GM12878 (cell line): ENCODE measurements around the gene SPINT2. TPM values are rescaled to one million over a fixed set of nuclear protein-coding genes. Genes with fewer than 3 reads are reported as not detected.
A peak's percentile ranks its signal among the peaks of the same experiment; 100 is the strongest.

Source experiments
- ATAC-seq: fragments of 200-7000 bp; cut with Tn5 transposase; 3 replicates; pipeline ENCODE4 v1.9.1; 2020; ENCODE audit warnings: mild to moderate bottlenecking, moderate library complexity
- BruUV-seq: library from RNA; stranded (reverse); fragments of 400-500 nt; replicated peaks from 2 replicates; lab custom pipeline; 2021; lab: Mats Ljungman, UMichigan
- CTCF ChIA-PET: fragments of 300-600 bp; sonication (Branson Sonifier 250); formaldehyde crosslinking; extraction: SDS; loops from one replicate; lab custom pipeline; 2021; ENCODE audit warnings: inconsistent platforms; lab: Yijun Ruan, JAX
- POLR2A ChIA-PET: fragments of 350-600 bp; formaldehyde crosslinking; extraction: SDS; loops from one replicate; lab custom pipeline; 2021; ENCODE audit warnings: inconsistent platforms; lab: Charles Lee
- RAD21 ChIA-PET: fragments of 300-600 bp; sonication (Branson Sonifier 250); formaldehyde crosslinking; loops from one replicate; lab custom pipeline; 2023; ENCODE audit warnings: antibody characterized with exemption; ENCODE audit not compliant: unreplicated experiment; lab: Charles Lee
- SMC1A ChIA-PET: fragments of 300-600 bp; sonication (Branson Sonifier 250); formaldehyde crosslinking; loops from one replicate; lab custom pipeline; 2023; ENCODE audit not compliant: unreplicated experiment, uncharacterized antibody; lab: Charles Lee
- DNase-seq: peaks from one replicate; pipeline ENCODE4 v3.0.0-alpha.2; 2011; ENCODE audit warnings: low read depth, low spot score
- FAIRE-seq: peaks from 3 replicates; lab custom pipeline; 2011; peaks lifted over from hg19 to GRCh38; lab: Jason Lieb, UNC
- H2AFZ ChIP-seq: 2 replicates; pipeline ENCODE4 v1.6.0; 2011; ENCODE audit warnings: low read depth, low read length, control low read depth; ENCODE audit not compliant: control insufficient read depth
- H3K27ac ChIP-seq: 2 replicates; pipeline ENCODE4 v1.5.1; 2011; ENCODE audit warnings: control low read depth; ENCODE audit not compliant: control insufficient read depth, insufficient read depth
- H3K27me3 ChIP-seq, 2 experiments: replicated peaks in 1 of 2; 2 replicates each; pipeline versions ENCODE4 v1.6.0 to v1.6.1; 2011; ENCODE audit warnings: low read length in 1 of 2; ENCODE audit not compliant: control insufficient read depth in 2 of 2, insufficient read depth in 2 of 2
- H3K36me3 ChIP-seq, 2 experiments: 2 replicates each; pipeline ENCODE4 v1.5.1; 2011; ENCODE audit warnings: low read length in 1 of 2; ENCODE audit not compliant: control insufficient read depth in 2 of 2, insufficient read depth in 2 of 2
- H3K4me1 ChIP-seq: 2 replicates; pipeline ENCODE4 v1.6.1; 2011; ENCODE audit warnings: mild to moderate bottlenecking, low read length, moderate library complexity, mixed read lengths; ENCODE audit not compliant: control insufficient read depth, insufficient read depth
- H3K4me2 ChIP-seq: 2 replicates; pipeline ENCODE4 v1.6.0; 2011; ENCODE audit warnings: control low read depth; ENCODE audit not compliant: control insufficient read depth, insufficient read depth
- H3K4me3 ChIP-seq: fragments of 200-600 bp; sonication (generic); 2 replicates; pipeline ENCODE4 v1.5.1; 2016
- H3K79me2 ChIP-seq: 2 replicates; pipeline ENCODE4 v1.6.0; 2011; ENCODE audit warnings: low read length; ENCODE audit not compliant: control insufficient read depth, insufficient read depth
- H3K9ac ChIP-seq: 2 replicates; pipeline ENCODE4 v1.8.0; 2011; ENCODE audit warnings: low read length, control low read depth, mixed read lengths; ENCODE audit not compliant: control insufficient read depth, insufficient read depth
- H3K9me3 ChIP-seq: replicated peaks from 3 replicates; pipeline ENCODE4 v1.5.1; 2011; ENCODE audit warnings: mild to moderate bottlenecking, low read length; ENCODE audit not compliant: control insufficient read depth, insufficient read depth
- H4K20me1 ChIP-seq: 2 replicates; pipeline ENCODE4 v1.6.0; 2011; ENCODE audit not compliant: control insufficient read depth, insufficient read depth
- CBX5 ChIP-seq: sonication (generic); IDR thresholded peaks from 2 replicates; pipeline ENCODE4 v1.6.1; 2016; ENCODE audit warnings: low read depth, moderate library complexity, mild to moderate bottlenecking, inconsistent platforms
- CEBPZ ChIP-seq: fragments of 150-350 bp; IDR thresholded peaks from 2 replicates; pipeline ENCODE4 v1.6.1; 2016; ENCODE audit warnings: low read depth, low read length
- EZH2 ChIP-seq: IDR thresholded peaks from 2 replicates; pipeline ENCODE4 v1.6.1; 2012; ENCODE audit warnings: low read depth, mild to moderate bottlenecking, control low read depth, inconsistent platforms, low read length, borderline replicate concordance; ENCODE audit not compliant: control insufficient read depth
- HDAC6 ChIP-seq: fragments of 200-600 bp; sonication (generic); IDR thresholded peaks from one replicate; pipeline ENCODE4 v1.8.0; 2017; ENCODE audit warnings: antibody characterized with exemption; ENCODE audit not compliant: unreplicated experiment
- IKZF1 ChIP-seq: fragments of 450-650 bp; conservative IDR thresholded peaks from 2 replicates; pipeline ENCODE4 v1.6.1; 2017; ENCODE audit warnings: antibody characterized with exemption, mild to moderate bottlenecking
- MTA3 ChIP-seq: IDR thresholded peaks from 2 replicates; pipeline ENCODE4 v1.6.1; 2012; ENCODE audit warnings: low read length, inconsistent platforms, borderline replicate concordance
- MXI1 ChIP-seq: fragments of 150-350 bp; IDR thresholded peaks from 2 replicates; pipeline ENCODE4 v1.6.1; 2011; ENCODE audit warnings: low read depth, mild to moderate bottlenecking, inconsistent platforms, low read length, improper control_type of control experiment
- NFIC ChIP-seq: IDR thresholded peaks from 2 replicates; pipeline ENCODE4 v1.6.1; 2012; ENCODE audit warnings: low read depth, mild to moderate bottlenecking, inconsistent platforms, low read length, moderate library complexity
- NR2F1 ChIP-seq: fragments of 450-650 bp; conservative IDR thresholded peaks from 2 replicates; pipeline ENCODE4 v1.6.1; 2017; ENCODE audit warnings: mild to moderate bottlenecking
- POLR2A ChIP-seq: IDR thresholded peaks from 2 replicates; pipeline ENCODE4 v1.6.1; 2011; ENCODE audit warnings: low read depth, mild to moderate bottlenecking, low read length
- RAD21 ChIP-seq: IDR thresholded peaks from 2 replicates; pipeline ENCODE4 v1.6.1; 2011; ENCODE audit warnings: mild to moderate bottlenecking, low read depth, low read length, moderate library complexity; ENCODE audit not compliant: insufficient read depth
- RAD51 ChIP-seq: fragments of 450-650 bp; IDR thresholded peaks from 2 replicates; pipeline ENCODE4 v1.6.1; 2016; ENCODE audit warnings: moderate library complexity, mild to moderate bottlenecking, inconsistent platforms
- RELA ChIP-seq: fragments of 450-650 bp; IDR thresholded peaks from 2 replicates; pipeline ENCODE4 v1.8.0; 2014; ENCODE audit warnings: borderline replicate concordance; ENCODE audit not compliant: partially characterized antibody
- SIX5 ChIP-seq: IDR thresholded peaks from 2 replicates; pipeline ENCODE4 v1.6.1; 2011; ENCODE audit warnings: mild to moderate bottlenecking, low read depth, low read length, moderate library complexity; ENCODE audit not compliant: severe bottlenecking
- SMAD5 ChIP-seq: IDR thresholded peaks from 2 replicates; pipeline ENCODE4 v1.6.1; 2016; ENCODE audit warnings: antibody characterized with exemption, low read depth
- STAT3 ChIP-seq: IDR thresholded peaks from 2 replicates; pipeline ENCODE4 v1.6.1; 2011; ENCODE audit warnings: low read depth, low read length, improper control_type of control experiment
- SUPT20H ChIP-seq: IDR thresholded peaks from 2 replicates; pipeline ENCODE4 v1.6.1; 2011; ENCODE audit warnings: low read depth, mild to moderate bottlenecking, low read length, moderate library complexity, borderline replicate concordance; ENCODE audit not compliant: control insufficient read depth
- TCF3 ChIP-seq: IDR thresholded peaks from 2 replicates; pipeline ENCODE4 v1.6.1; 2012; ENCODE audit warnings: low read depth, mild to moderate bottlenecking, low read length, borderline replicate concordance; ENCODE audit not compliant: insufficient read depth
- WRNIP1 ChIP-seq: IDR thresholded peaks from 2 replicates; pipeline ENCODE4 v1.6.1; 2011; ENCODE audit warnings: low read depth, low read length, improper control_type of control experiment, borderline replicate concordance
- WGBS: methylation state at CpG from one replicate; pipeline ENCODE4 v1.1.6; 2016; ENCODE audit warnings: low lambda C conversion rate; ENCODE audit not compliant: insufficient replicate concordance, insufficient coverage; ENCODE audit errors: missing lambda C conversion rate; 5-methylcytosine and 5-hydroxymethylcytosine counted together
- in situ Hi-C: fragments of 300-500 bp; cut with MboI; formaldehyde crosslinking; loops from 9 replicates; pipeline ENCODE4 v1.14.3; 2018; ENCODE audit warnings: mixed read lengths
- intact Hi-C: fragments of 100-400 bp; cut with micrococcal nuclease; formaldehyde crosslinking; loops from one replicate; pipeline ENCODE4 v1.14.2; 2022; ENCODE audit not compliant: unreplicated experiment
- polyA plus RNA-seq, 11 experiments: library from polyadenylated mRNA; depleted of rRNA in 4 of 11; unstranded in 6 of 11; stranded (reverse) in 5 of 11; fragments of >200 nt; fragmentation: Nextera tagmentation in 4 of 11; fragmentation: Illumina TruSeq in 1 of 11; extraction: Ambion mirVana in 4 of 11; extraction: Trizol in 1 of 11; gene quantifications; 1 replicate in 1 of 11; 2 replicates in 10 of 11; pipeline versions ENCODE4 v1.2.1 to v1.2.3, GENCODE V29; 2011 to 2016; ENCODE audit warnings: inconsistent platforms in 2 of 11, missing spikeins in 2 of 11, low read depth in 1 of 11
- total RNA-seq, 4 experiments: library from RNA; depleted of rRNA in 3 of 4; stranded (reverse); fragments of >200 nt in 3 of 4; fragmentation: Illumina TruSeq in 1 of 4; extraction: Trizol in 1 of 4; gene quantifications; 2 replicates each; pipeline versions ENCODE4 v1.2.1 to v1.2.3, GENCODE V29; 2013 to 2021
- TF ChIP-seq, protein P1 (sequence below): IDR thresholded peaks from 2 replicates; pipeline ENCODE4 v1.6.1; 2012; ENCODE audit warnings: low read depth, low read length, improper control_type of control experiment

Gene SPINT2
- total and polyA plus RNA-seq, 10 of the 15 experiments (the other 5 are each of a cell fraction or from before 2014, with no cell fraction given): 0.15 to 26.5 (median 17.5) TPM

GRCh38 chr19:38319421-38320258, 55.3 kb downstream of the SPINT2 start, which contains the start of gene KCNK6:
Gene KCNK6 (plus strand): TSS chr19:38319845. CDS start chr19:38319951, 106 bp downstream.
- Histone ChIP-seq H3K27ac (no peak within 1 kb of the TSS), H3K9ac (peak within 1 kb of the TSS; percentile 22; the same call in 1 of the 2 replicates), H3K4me1 (peaks cover 3% of the 10 kb centered on the region; the same call in 1 of the 2 replicates), H2AFZ (peak within 1 kb of the TSS; percentile 54), H4K20me1 (no peaks in the 10 kb centered on the region), H3K4me3 (peak within 1 kb of the TSS; percentile 68), H3K79me2 (peaks cover 4% of the 10 kb centered on the region), H3K9me3 (no peaks in the 10 kb centered on the region), H3K27me3 (no peaks in the 10 kb centered on the region; a peak in 2 of 4 replicates), H3K36me3 (no peaks in the 10 kb centered on the region), H3K4me2 (peak within 1 kb of the TSS; percentile 81)
- no TSS peak for BruUV-seq
- ATAC-seq (no peak), DNase-seq (no peak), FAIRE-seq (no peak)
- 12% methylated on average over 70 of the region's 76 CpGs for WGBS
- POLR2A ChIA-PET: no interaction called here
- RAD21 ChIA-PET: interaction anchor here (1.0 kb wide), 1 partner anchor 413 kb away, joined by 3 read pairs; the partner anchor contains the start of gene WDR87
- in situ Hi-C loops (no loop called here), intact Hi-C loops (loop anchor here (5.0 kb wide), 1 partner anchor 77 kb away; no protein-coding TSS in a partner anchor)
- TF ChIP-seq CEBPZ (no peak), MXI1 (no peak), RAD51 (no peak), CBX5 (no peak), EZH2 (no peak), TCF3 (0 out of 2 replicates have a peak, but pooled peaks have one; percentile 13), SIX5 (no peak), WRNIP1 (no peak), HDAC6 (peak; percentile 86), NR2F1 (no peak), IKZF1 (peak; percentile 59), SMAD5 (no peak), NFIC (no peak), SUPT20H (no peak), STAT3 (no peak), MTA3 (no peak), RELA (no peak), POLR2A (peak; percentile 54; the same call in 1 of the 2 replicates), RAD21 (no peak)
- TF ChIP-seq, protein P1, sequence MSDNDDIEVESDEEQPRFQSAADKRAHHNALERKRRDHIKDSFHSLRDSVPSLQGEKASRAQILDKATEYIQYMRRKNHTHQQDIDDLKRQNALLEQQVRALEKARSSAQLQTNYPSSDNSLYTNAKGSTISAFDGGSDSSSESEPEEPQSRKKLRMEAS: no peak
- CTCF ChIA-PET: interaction anchor here (0.6 to 1.3 kb wide), 3 partner anchors 15 to 76 kb away, joined by 3 to 4 read pairs (median 3); no protein-coding TSS in a partner anchor
- SMC1A ChIA-PET: no interaction called here
